ENCODE results near the gene CD79A.
"Not testable (repeated sequence)": the region's sequence is repeated elsewhere in the genome, so short reads cannot be mapped to it uniquely, and the experiment has no call there.

The CD79A gene

GRCh38 chr19:41905273-41906002 lies 28.4 kb downstream of the CD79A start:
- no peak for DNase-seq (ENCODE audit: low spot score)

GRCh38 chr19:41906271-41906670 lies 29.2 kb downstream of the CD79A start:
- no peak for DNase-seq (ENCODE audit: low spot score)

- no peak for DNase-seq (ENCODE audit: low spot score)
Observed at GRCh38 chr19:41906916-41907680, 30.0 kb downstream of the CD79A start.

- DNase-seq (ENCODE audit: low spot score) = no peak
Observed at GRCh38 chr19:41907994-41908615, 31.0 kb downstream of the CD79A start.

GRCh38 chr19:41908724-41909464 lies 31.8 kb downstream of the CD79A start:
- DNase-seq (ENCODE audit: low spot score) = no peak

GRCh38 chr19:41909706-41910105 lies 32.6 kb downstream of the CD79A start:
- DNase-seq (ENCODE audit: low spot score) = no peak

- DNase-seq (ENCODE audit: low spot score) = no peak
Observed at GRCh38 chr19:41910240-41910991, 33.3 kb downstream of the CD79A start.

GRCh38 chr19:41910992-41911888 lies 34.2 kb downstream of the CD79A start:
- DNase-seq (ENCODE audit: low spot score) = no peak

GRCh38 chr19:41911889-41912731 lies 35.0 kb downstream of the CD79A start:
- no peak for DNase-seq (ENCODE audit: low spot score)

GRCh38 chr19:41912899-41913537 lies 35.9 kb downstream of the CD79A start:
- DNase-seq (ENCODE audit: low spot score) = no peak

GRCh38 chr19:41913538-41914423 lies 36.7 kb downstream of the CD79A start:
- DNase-seq (ENCODE audit: low spot score) = no peak

GRCh38 chr19:41914424-41914834 lies 37.4 kb downstream of the CD79A start:
- not testable (repeated sequence) for DNase-seq (ENCODE audit: low spot score)

GRCh38 chr19:41915021-41915775 lies 38.1 kb downstream of the CD79A start:
- DNase-seq (ENCODE audit: low spot score) = no peak

- DNase-seq (ENCODE audit: low spot score) = no peak
Observed at GRCh38 chr19:41915776-41916414, 38.8 kb downstream of the CD79A start.

- no peak for DNase-seq (ENCODE audit: low spot score)
Observed at GRCh38 chr19:41917676-41918075, 40.6 kb downstream of the CD79A start.

- no peak for DNase-seq (ENCODE audit: low spot score)
Observed at GRCh38 chr19:41918095-41918494, 41.0 kb downstream of the CD79A start.

All from hepatic stellate cell (primary cell).